Measurements from ENCODE around the gene FA2H.
A peak's percentile ranks its signal among the peaks of the same experiment; 100 is the strongest.

Gene FA2H

GRCh38 chr16:74738816-74739215, 35.8 kb downstream of the FA2H start:
- Histone ChIP-seq H3K4me1 (ENCODE audit: control insufficient read depth, insufficient read depth, low read length) (peaks cover 64% of the 10 kb centered on the region), H3K9me3 (ENCODE audit: control insufficient read depth, low read length) (no peaks in the 10 kb centered on the region), H3K27me3 (ENCODE audit: control insufficient read depth, insufficient read depth, low read length) (no peaks in the 10 kb centered on the region), H3K9ac (ENCODE audit: low read length) (peak overlapping the region; percentile 47), H3K4me3 (ENCODE audit: low read length) (no peak overlapping the region), H3K36me3 (ENCODE audit: control insufficient read depth, insufficient read depth, low read length) (peaks cover 16% of the 10 kb centered on the region)

- Histone ChIP-seq H3K9ac (ENCODE audit: low read length) (peak overlapping the region; percentile 66), H3K4me3 (ENCODE audit: low read length) (no peak overlapping the region), H3K9me3 (ENCODE audit: control insufficient read depth, low read length) (no peaks in the 10 kb centered on the region), H3K27me3 (ENCODE audit: control insufficient read depth, insufficient read depth, low read length) (no peaks in the 10 kb centered on the region), H3K4me1 (ENCODE audit: control insufficient read depth, insufficient read depth, low read length) (peaks cover 60% of the 10 kb centered on the region), H3K36me3 (ENCODE audit: control insufficient read depth, insufficient read depth, low read length) (peaks cover 16% of the 10 kb centered on the region)
Observed at GRCh38 chr16:74738113-74738541, 36.5 kb downstream of the FA2H start.

GRCh38 chr16:74737521-74737920, 37.1 kb downstream of the FA2H start:
- peaks cover 16% of the 10 kb centered on the region for H3K36me3 ChIP-seq (ENCODE audit: control insufficient read depth, insufficient read depth, low read length)
- no peak overlapping the region for H3K4me3 ChIP-seq (ENCODE audit: low read length)
- H3K9ac ChIP-seq (ENCODE audit: low read length): peak overlapping the region; percentile 66
- H3K9me3 ChIP-seq (ENCODE audit: control insufficient read depth, low read length): no peaks in the 10 kb centered on the region
- H3K27me3 ChIP-seq (ENCODE audit: control insufficient read depth, insufficient read depth, low read length): no peaks in the 10 kb centered on the region
- peaks cover 56% of the 10 kb centered on the region for H3K4me1 ChIP-seq (ENCODE audit: control insufficient read depth, insufficient read depth, low read length)

GRCh38 chr16:74736531-74737157, 38.0 kb downstream of the FA2H start:
- H3K4me1 ChIP-seq (ENCODE audit: control insufficient read depth, insufficient read depth, low read length): peaks cover 47% of the 10 kb centered on the region
- no peak overlapping the region for H3K4me3 ChIP-seq (ENCODE audit: low read length)
- no peaks in the 10 kb centered on the region for H3K27me3 ChIP-seq (ENCODE audit: control insufficient read depth, insufficient read depth, low read length)
- peaks cover 16% of the 10 kb centered on the region for H3K36me3 ChIP-seq (ENCODE audit: control insufficient read depth, insufficient read depth, low read length)
- peak overlapping the region; percentile 66 for H3K9ac ChIP-seq (ENCODE audit: low read length)
- H3K9me3 ChIP-seq (ENCODE audit: control insufficient read depth, low read length): no peaks in the 10 kb centered on the region

GRCh38 chr16:74735554-74735953, 39.1 kb downstream of the FA2H start:
- Histone ChIP-seq H3K4me3 (ENCODE audit: low read length) (no peak overlapping the region), H3K9me3 (ENCODE audit: control insufficient read depth, low read length) (no peaks in the 10 kb centered on the region), H3K9ac (ENCODE audit: low read length) (no peak overlapping the region), H3K27me3 (ENCODE audit: control insufficient read depth, insufficient read depth, low read length) (no peaks in the 10 kb centered on the region), H3K4me1 (ENCODE audit: control insufficient read depth, insufficient read depth, low read length) (peaks cover 47% of the 10 kb centered on the region), H3K36me3 (ENCODE audit: control insufficient read depth, insufficient read depth, low read length) (peaks cover 16% of the 10 kb centered on the region)

GRCh38 chr16:74735162-74735452, 39.5 kb downstream of the FA2H start:
- Histone ChIP-seq H3K4me1 (ENCODE audit: control insufficient read depth, insufficient read depth, low read length) (peaks cover 46% of the 10 kb centered on the region), H3K27me3 (ENCODE audit: control insufficient read depth, insufficient read depth, low read length) (no peaks in the 10 kb centered on the region), H3K36me3 (ENCODE audit: control insufficient read depth, insufficient read depth, low read length) (peaks cover 16% of the 10 kb centered on the region), H3K9me3 (ENCODE audit: control insufficient read depth, low read length) (no peaks in the 10 kb centered on the region), H3K9ac (ENCODE audit: low read length) (no peak overlapping the region), H3K4me3 (ENCODE audit: low read length) (no peak overlapping the region)

- peaks cover 46% of the 10 kb centered on the region for H3K4me1 ChIP-seq (ENCODE audit: control insufficient read depth, insufficient read depth, low read length)
Observed at GRCh38 chr16:74734361-74735161, 40.1 kb downstream of the FA2H start.

GRCh38 chr16:74732707-74733350, 41.8 kb downstream of the FA2H start:
- H3K4me3 ChIP-seq (ENCODE audit: low read length): no peak overlapping the region
- no peaks in the 10 kb centered on the region for H3K27me3 ChIP-seq (ENCODE audit: control insufficient read depth, insufficient read depth, low read length)
- H3K9me3 ChIP-seq (ENCODE audit: control insufficient read depth, low read length): no peaks in the 10 kb centered on the region
- no peaks in the 10 kb centered on the region for H3K36me3 ChIP-seq (ENCODE audit: control insufficient read depth, insufficient read depth, low read length)
- peaks cover 35% of the 10 kb centered on the region for H3K4me1 ChIP-seq (ENCODE audit: control insufficient read depth, insufficient read depth, low read length)
- H3K9ac ChIP-seq (ENCODE audit: low read length): no peak overlapping the region

More at GRCh38 chr16:74734361-74735161, 40.1 kb downstream of the FA2H start:
- Histone ChIP-seq H3K9ac (ENCODE audit: low read length) (no peak overlapping the region), H3K4me3 (ENCODE audit: low read length) (no peak overlapping the region), H3K27me3 (ENCODE audit: control insufficient read depth, insufficient read depth, low read length) (no peaks in the 10 kb centered on the region), H3K36me3 (ENCODE audit: control insufficient read depth, insufficient read depth, low read length) (peaks cover 12% of the 10 kb centered on the region), H3K9me3 (ENCODE audit: control insufficient read depth, low read length) (no peaks in the 10 kb centered on the region)

- Histone ChIP-seq H3K27me3 (ENCODE audit: control insufficient read depth, insufficient read depth, low read length) (no peaks in the 10 kb centered on the region), H3K4me1 (ENCODE audit: control insufficient read depth, insufficient read depth, low read length) (peaks cover 26% of the 10 kb centered on the region), H3K36me3 (ENCODE audit: control insufficient read depth, insufficient read depth, low read length) (no peaks in the 10 kb centered on the region)
Observed at GRCh38 chr16:74731853-74732477, 42.7 kb downstream of the FA2H start.

GRCh38 chr16:74729783-74730683, 44.6 kb downstream of the FA2H start:
- no peaks in the 10 kb centered on the region for H3K36me3 ChIP-seq (ENCODE audit: control insufficient read depth, insufficient read depth, low read length)
- H3K4me1 ChIP-seq (ENCODE audit: control insufficient read depth, insufficient read depth, low read length): peaks cover 23% of the 10 kb centered on the region
- no peaks in the 10 kb centered on the region for H3K27me3 ChIP-seq (ENCODE audit: control insufficient read depth, insufficient read depth, low read length)
- H3K4me3 ChIP-seq (ENCODE audit: low read length): no peak overlapping the region
- H3K9ac ChIP-seq (ENCODE audit: low read length): peak overlapping the region; percentile 51
- H3K9me3 ChIP-seq (ENCODE audit: control insufficient read depth, low read length): no peaks in the 10 kb centered on the region

More at GRCh38 chr16:74731853-74732477, 42.7 kb downstream of the FA2H start:
- no peak overlapping the region for H3K4me3 ChIP-seq (ENCODE audit: low read length)
- H3K9me3 ChIP-seq (ENCODE audit: control insufficient read depth, low read length): no peaks in the 10 kb centered on the region
- no peak overlapping the region for H3K9ac ChIP-seq (ENCODE audit: low read length)

- Histone ChIP-seq H3K9me3 (ENCODE audit: control insufficient read depth, low read length) (no peaks in the 10 kb centered on the region), H3K36me3 (ENCODE audit: control insufficient read depth, insufficient read depth, low read length) (no peaks in the 10 kb centered on the region), H3K9ac (ENCODE audit: low read length) (no peak overlapping the region), H3K4me1 (ENCODE audit: control insufficient read depth, insufficient read depth, low read length) (peaks cover 23% of the 10 kb centered on the region), H3K4me3 (ENCODE audit: low read length) (no peak overlapping the region), H3K27me3 (ENCODE audit: control insufficient read depth, insufficient read depth, low read length) (no peaks in the 10 kb centered on the region)
Observed at GRCh38 chr16:74727903-74728302, 46.7 kb downstream of the FA2H start.
